Stimulated activated CD4-positive, alpha-beta T cell treated with anti-CD3 and anti-CD28 coated beads, Interleukin-4, amount 100 ng/mL, for 24 hours (primary cell): ENCODE data around the gene TTF2.
"Not testable (repeated sequence)": the region's sequence is repeated elsewhere in the genome, so short reads cannot be mapped to it uniquely, and the experiment has no call there.

Source experiments
- DNase-seq: peaks from one replicate; pipeline ENCODE4 v3.0.0-alpha.2; 2020

Gene TTF2

DNA sequence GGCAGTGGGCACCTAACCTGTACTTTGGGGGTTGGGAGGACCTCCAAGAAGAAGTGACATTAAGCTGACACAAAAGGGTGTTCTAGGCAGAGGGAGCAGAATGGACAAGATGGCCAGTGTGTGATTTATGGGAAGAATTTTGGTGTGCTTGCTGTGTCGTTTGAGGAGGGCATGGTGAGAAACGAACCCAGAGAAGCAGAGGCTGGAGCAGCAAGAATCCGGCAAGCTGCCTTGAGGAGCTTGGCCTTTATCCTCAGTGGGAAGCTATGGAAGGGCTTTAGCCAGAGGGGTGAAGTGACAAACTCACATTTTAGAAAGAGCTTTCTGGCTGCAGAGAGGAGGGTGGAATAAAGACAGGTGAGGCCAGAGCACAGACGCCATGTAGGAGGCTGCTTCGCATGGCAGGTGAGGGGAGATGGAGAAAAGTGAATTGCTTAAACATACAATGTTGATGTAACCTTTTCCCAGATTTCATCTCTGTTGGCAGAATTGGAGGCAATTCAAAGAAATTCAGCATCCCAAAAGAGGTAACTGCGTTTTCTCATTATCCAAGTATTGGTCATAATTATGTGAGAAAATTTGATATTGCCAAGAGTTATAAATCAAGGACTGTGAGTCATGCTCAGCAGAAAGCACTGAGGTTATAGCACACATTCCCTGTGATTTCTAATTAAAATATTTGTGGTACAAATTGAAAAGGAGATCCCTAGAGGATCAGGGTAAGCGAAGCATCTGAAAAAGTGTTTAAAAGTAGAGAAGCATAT lies 34.9 kb downstream of the TTF2 start:
- no peak for DNase-seq

DNA sequence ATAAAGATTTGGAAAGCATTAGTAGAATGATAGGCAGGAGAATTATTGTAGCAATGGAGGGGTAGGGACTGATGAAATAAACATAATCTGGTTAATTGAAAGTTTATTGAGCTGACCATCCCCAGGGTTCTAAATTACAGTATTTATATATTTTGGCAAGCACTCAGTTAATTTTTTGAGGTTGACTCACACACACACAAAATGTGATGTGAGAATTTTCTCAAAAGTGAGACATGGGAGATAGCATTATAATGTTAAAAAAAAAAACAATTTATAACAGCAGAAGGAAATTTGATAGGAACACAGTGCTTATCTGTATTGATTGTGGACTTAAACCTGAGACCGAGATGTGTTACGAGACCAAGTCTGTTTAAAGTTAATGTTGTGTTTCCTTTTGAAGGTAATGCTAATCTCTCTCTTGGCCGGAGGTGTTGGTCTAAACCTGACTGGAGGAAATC lies 36.9 kb downstream of the TTF2 start:
- no peak for DNase-seq

DNA sequence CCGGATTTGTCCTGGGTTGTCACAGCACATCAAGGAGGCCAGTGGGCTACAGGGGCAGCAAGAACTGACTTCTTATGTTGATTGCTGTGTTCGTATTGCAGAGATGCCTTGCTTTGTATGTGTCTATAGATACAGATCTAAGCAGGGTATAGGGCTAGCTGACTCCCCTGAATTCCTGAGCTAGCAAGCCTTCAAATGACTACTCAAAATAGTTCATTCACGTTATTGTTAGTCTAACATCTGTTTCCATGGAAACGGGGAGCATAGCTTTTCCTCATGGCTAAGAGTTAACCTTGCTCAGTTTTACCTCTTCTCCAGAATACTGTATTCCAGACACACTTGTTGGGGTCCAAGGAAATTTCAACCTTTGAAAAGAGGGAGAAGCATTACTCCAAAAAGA lies 37.3 kb downstream of the TTF2 start:
- DNase-seq, result no peak

DNA sequence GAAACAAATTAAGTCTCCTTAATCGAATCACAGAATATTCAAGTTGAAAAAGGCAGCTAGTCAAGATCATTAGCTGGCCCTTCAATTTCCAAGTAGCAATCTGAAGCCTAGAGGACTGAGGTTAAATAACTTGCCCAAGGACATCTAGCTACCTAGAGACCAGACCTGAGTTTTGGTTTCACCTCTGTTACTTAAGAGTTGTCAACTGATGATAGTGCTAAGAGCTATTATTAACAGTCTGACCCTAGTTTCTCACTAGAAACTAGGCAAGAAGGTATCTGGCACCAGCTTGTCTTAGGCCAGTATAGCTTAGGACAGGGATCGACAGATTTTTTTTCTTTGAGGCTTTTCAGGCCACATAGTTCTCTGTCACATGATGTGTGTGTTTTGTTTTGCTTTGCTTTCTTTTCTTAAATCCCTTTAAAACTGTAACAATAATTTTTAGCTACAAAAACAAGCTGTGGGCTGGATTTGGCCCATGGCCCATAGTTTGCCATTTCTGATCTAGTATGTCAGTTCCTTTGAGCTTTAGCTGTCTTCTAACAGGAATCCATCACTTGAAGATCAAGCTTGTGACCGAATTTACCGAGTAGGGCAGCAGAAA lies 38.3 kb downstream of the TTF2 start:
- DNase-seq, result no peak

DNA sequence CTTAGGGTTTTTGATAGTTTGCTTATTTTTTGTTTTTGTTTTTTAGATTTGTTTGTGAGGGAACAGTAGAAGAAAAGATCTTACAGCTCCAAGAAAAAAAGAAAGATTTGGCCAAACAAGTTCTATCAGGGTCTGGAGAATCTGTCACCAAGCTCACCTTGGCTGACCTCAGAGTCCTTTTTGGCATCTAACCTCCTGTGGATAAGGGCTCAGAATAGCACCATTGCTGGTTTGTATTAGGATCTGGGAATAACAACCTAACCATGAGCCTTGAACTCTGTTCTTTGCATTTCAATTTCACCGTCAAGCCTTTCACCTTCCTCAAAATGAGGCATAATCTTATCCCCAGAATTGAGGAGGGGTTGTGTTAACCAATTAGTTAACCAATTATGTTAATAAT lies 41.2 kb downstream of the TTF2 start:
- no peak for DNase-seq

DNA sequence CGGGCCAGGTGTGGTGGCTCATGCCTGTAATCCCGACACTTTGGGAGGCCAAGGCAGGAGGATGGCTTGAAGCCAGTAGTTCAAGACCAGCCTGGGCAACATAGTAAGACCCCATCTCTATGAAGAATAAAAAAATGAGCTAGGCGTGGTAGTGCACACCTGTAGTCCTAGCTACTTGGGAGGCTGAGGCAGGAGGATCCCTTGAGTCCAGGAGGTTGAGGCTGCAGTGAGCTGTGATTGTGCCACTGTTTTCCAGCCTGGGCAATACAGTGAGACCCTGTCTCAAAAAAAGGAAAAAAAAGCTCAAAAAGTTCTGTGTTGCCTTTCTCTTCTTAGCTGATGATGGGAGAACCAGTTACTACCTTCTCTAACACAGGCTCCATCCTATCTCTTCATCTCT lies 41.7 kb downstream of the TTF2 start:
- not testable (repeated sequence) for DNase-seq

DNA sequence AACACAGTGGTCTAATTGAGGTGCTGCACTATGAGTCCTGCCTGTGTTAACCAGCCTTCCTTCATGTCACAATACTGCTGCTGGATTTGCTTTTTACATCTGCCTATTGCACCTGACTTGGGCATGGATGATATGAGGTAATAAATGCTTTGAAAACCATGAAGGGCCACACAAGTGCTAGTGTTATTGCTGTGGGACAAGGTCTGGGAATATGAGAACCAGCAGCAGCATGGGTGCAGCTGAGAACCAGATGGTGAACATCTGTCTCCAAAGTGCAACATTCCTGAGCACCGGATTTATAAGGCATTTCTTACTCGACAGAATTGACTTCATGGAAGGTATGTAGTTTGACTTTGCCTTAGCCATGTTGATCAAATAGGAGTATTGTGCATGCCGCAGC lies 44.9 kb downstream of the TTF2 start:
- no peak for DNase-seq

DNA sequence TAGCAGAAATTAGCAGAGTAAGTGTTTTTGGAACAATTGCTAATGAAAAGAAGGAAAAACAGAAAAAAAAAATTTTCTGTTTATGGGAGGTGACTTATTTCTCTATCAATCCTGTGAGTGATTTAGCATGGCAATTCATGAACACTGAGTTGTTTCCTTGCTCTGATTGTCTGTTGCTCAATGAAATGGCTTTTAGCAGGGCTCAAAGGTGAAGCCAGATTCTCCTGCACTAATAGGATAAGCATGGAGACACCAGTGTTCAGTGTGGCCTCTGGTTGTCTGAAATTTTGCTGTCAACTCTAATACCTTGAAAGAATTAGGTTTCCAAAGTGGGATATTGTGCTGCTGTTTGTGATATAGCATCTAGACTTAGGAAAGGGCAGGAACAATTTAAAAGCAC lies 45.6 kb downstream of the TTF2 start:
- no peak for DNase-seq

DNA sequence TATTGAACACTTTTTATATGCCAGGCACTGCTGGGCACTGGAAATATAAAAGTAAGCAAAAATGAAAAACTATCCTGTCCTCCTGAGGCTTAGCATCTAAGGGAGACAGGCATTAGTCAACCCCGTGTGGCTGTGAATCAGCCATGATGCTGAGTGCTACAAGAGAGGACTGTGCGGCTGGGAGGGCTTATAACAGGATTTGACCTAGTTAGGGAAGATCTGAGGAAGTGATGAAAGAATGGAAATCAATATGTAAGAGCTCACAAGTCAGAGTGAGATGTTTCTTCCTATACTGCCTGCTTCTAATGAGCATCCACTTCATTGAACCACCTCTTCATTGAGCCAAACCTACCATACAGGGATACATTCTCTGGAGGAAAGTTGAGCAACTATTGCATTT lies 46.4 kb downstream of the TTF2 start:
- DNase-seq, result no peak

DNA sequence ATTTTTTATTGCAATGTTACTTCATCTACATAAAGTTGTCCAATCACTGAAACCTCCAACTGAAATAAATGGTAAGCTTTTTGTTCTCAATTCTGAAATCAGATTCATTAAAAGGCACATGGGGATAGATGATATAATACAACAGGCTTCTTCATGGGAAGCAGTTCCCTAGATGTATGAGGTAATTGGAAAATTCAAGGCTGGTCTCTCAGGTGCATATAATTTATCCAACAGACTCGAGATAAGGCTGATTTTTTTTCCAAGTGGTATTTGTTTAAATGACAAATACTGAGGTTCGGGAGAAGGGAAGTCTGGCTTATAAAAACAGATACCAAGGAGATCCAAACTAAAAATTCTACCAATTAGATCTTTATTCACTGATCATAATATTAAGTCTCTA lies 47.2 kb downstream of the TTF2 start:
- DNase-seq, result no peak

DNA sequence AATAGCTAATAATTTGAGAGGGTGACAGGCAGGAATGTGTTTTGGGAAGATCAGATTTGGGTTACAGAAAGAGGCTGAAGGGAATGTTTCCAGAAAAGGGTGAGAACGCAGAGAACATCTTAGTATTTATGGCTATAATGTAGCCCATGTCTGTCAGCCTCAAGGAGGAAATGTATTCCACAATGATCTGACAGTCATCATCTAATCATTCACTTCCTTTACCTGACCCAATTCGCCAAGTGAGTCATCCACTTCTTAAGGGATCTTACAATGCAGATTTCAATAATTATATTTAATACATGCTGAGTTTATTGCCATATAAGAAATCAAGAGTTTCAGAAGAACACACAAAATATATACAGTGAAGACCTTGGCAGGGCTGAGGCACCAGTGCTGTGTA lies 50.6 kb downstream of the TTF2 start:
- DNase-seq, result no peak

DNA sequence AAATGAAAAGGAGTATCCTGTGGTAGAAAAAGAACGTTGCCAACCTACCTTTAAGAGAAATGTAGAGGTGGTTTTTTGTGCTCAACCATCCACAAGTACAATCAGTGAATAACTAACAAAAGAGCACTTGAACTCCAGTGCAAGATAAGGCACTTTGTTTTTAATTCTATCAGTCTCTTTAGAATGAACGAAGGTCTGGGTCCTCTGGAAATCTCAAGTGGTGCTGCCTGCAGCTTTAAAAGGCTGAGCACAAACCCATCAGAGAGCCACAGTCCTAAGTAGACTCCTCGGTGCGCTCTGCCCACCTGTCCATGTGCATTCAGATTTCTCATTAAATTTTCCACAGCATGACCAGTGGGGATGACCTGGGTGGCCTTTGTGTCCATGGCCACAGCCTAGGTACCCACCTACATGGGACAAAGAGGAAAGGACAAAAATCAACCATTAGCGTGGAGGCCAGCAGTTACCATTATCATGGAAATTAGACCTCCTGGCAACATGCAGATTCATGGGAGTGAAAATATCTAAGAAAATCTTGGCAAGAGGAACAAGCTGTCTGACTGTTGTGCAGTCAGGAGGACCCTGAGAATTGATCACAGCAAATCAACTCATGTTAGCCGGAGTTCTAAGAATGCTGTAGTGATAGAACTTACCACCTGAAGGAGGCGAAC lies 52.1 kb downstream of the TTF2 start:
- no peak for DNase-seq

DNA sequence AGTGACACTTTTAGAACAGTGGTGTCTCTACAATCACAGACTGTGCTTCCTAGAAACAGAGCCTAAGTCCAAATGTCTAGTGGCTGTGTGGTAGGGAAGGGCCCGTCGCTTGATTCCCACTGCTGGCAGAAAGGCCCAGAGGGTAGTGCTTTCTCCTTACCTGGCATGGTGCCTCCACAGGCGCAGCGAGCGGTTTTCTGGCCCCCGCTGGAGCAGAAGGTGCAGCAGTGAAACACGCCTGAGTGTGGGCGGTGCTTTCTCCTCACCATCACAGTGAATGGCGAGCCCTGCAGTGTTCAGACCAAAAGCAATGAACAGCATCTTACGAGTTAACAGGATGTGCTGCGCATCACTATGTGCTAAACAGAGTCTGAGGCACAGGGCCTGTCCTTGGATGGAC lies 53.1 kb downstream of the TTF2 start:
- no peak for DNase-seq

DNA sequence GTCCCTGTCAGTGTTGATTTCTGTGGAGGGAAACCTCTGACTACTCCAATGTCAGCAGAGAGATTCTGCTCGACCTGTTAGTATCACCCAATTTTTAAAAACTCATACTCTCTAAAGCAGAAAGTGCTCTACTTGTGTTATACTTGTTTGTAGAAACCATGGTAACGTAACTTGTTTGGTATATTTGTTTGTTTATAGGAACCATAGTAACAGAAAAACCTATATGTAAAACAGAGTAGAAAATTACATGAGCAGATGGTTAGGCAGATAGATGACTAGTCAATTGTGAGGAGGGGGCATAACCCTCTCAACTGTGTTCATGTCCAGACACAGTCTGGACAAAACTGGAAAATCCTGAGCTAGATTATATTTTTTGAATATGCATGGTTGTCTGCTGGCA lies 54.8 kb downstream of the TTF2 start:
- no peak for DNase-seq

DNA sequence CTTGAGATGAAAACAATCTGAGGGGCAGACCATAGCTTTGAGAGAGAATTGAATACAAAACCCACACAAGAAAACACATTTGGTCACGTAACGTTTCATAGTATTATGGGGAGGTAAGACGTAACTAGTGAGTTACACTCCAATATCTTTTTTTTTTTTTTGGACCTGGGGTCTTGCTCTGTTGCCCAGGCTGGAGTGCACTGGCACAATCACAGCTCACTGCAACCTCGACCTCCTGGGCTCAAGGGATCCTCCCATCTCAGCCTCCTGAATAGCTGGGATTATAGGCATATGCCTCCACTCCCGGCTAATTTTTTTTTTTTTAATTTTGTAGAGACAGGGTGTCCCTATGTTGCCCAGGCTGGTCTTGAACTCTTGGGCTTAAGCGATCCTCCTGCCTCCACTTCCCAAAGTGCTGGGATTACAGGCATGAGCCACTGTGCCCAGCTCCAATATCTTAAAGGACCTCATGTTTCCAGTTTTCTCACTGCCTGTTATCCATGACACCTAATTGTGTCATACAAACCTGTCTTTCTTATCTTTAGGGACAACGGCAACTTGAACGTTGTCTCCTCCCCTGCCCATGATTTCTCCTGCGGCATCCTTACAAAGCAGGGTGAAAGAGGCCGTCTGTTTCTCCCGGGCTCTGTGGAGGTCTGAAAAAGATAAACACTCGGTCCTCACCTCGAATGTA lies 56.1 kb downstream of the TTF2 start:
- no peak for DNase-seq

DNA sequence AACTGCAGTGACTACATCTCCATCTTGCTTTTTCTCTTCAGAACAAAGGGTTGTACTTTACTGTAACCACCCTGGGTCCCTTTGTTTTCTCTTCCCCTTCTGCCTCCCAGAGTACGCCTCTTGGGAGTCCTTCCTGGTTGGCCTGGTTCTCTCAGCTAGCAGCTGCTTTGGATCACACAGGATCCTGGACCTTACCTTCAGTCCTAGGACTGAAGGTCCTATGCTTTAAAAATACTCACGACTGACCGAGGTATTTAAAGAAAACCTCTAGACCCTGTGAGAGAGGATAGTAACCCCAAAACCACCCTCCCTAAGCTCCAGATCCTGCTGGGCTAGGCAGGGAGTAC lies 56.6 kb downstream of the TTF2 start:
- no peak for DNase-seq

DNA sequence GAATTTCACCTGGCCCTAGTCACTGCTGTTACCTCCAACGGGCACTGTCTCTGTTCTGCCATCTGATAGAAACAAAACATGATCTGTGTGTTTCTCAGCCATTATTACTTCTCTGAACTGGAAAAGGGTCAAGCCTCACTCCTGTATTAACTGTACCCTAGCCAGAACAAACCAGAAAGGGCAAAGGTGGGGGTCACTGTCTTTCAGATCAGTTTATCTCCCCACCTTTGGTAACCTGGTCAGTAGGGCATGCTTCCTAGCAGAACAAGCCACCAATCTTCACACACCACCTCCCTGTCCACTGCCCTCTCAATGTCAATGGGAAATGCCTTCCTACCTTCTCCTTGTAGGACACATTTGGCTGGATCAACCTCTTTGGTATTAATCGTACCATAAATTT lies 57.6 kb downstream of the TTF2 start:
- no peak for DNase-seq

DNA sequence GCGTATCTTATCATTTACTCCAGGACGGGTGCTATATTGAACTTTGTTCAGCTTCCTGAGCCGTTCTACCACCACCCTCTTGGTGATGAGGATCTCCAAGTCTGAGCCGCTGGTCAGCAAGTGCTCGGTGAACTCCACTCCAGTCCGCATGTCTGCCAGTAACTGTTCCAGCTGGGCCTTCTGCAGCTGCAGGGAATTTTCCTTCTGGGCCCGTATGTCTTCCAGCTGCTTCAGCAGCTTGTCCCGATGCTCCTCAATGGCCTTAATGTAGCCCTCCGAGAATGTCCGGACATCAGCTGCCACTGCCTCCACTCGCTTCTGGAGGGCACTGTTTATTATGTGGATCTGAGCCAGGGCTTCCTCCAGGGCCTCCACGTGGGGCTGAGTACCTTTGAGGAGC lies 58.0 kb downstream of the TTF2 start:
- DNase-seq, result no peak

DNA sequence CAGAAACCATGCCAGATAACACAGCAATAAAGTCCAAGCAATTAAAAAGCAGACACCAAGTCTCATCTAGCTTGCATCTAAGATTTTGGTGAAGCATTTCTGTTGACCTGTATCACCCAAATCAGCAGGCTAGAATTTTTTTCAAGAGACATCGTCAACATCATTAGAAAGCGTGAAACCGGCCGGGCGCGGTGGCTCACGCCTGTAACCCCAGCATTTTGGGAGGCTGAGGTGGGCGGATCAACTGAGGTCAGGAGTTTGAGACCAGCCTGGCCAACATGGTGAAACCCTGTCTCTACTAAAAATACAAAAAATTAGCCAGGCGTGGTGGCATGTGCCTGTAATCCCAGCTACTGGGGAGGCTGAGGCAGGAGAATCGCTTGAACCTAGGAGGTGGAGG lies 59.0 kb downstream of the TTF2 start:
- DNase-seq, result not testable (repeated sequence)

DNA sequence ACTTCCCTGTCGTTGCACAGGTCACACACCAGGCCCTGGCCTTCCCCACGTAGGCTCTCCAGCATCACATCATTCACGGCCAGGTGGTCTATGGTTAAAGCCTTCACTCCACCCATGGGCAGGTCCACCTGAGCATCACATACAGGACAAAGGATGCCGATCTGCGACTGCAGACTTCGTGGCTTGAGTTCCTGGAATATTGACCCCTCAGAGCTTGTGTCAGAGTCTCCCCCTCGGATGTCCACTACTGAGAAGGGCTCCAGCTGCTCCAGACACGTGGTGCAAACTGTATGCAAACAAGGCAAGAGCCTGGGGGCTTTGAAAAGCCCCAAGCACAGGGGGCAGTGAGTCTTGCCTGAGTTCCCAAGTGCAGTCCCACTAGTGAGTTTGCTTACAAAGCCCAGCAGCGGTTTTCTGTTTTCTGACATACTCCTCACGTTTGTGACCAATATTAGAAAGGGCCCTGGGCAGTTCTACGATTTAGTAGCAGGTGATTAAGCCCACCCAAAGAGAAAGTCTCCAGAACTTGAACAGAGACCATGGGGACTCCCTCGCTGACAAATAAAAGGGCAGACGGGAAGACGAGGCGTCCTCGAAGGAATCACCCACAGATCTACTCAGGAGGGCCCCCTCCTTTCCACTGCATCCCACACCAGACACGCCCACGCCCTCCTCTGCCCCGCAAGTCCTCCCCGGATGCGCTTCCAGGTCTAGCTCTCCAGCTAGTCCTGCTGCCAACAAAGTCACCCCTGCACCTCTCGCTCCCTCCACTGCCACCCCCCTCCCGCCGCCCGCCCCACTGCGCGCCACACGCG lies 60.9 kb downstream of the TTF2 start:
- DNase-seq, result no peak

DNA sequence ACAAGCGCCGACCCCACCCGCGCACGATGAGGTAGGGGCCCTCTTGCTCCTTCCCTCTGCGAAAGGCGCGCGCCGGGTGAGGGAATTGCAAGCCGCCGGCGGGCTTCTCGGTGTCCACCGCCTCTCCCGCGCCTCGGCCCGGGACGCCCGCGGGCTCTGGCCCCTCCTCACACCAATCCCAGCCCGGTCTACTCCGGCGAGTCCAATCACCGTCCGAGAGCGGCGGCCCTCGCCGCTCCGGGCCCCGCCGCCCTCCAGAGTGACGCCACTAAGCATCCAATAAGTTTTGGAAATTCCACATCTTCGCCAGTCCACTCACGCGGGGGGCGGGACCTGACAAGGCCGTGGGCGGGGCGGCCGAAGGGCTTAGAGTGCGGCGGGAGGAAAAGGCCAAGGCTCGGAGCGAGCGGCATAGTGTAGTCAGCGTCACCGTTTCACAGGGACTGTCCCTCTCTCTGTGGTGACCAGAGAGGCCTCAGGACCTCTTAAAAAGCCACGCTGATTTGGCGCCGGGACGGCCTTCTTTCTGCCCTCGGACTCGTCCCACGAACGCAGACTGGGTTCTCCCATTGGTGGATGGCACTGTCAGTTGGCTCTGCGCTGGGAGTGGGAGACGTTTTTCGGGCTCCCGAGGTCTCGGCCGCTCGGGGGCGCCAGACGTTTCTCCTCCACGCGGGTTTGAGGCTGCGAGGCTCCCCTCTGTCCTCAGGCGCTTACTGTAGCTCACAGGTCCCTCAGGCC lies 61.6 kb downstream of the TTF2 start, which contains the start of gene TRIM45:
Gene TRIM45, minus strand, starts transcription at position 161 of the 741 bp plus-strand sequence. CDS start 548 bp downstream, outside the sequence.
- DNase-seq, result peak; percentile 82
